ENCODE results near the gene IRAG1.
"Not testable (repeated sequence)": the region's sequence is repeated elsewhere in the genome, so short reads cannot be mapped to it uniquely, and the experiment has no call there.

Gene IRAG1

DNA sequence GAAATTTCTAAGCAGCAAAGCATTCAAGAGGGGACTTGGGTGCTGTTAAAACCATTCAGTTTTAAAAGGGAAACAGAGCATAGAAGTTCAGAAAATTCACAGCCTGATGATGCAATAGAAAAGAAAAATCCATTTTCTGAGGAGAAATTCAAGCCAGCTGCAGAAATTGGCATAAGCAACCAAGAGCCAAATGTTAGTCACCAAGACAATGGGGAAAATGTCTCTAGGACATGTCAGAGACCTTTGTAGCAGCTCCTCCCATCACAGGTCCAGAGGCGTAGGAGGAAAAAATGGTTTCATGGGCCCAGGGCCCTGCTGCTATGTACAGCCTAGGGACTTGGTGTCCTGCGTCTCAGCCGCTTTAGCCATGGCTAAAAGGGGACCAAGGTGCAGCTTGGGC is 5.5 kb upstream of the IRAG1 start:
- no peak for DNase-seq

- DNase-seq = no peak
Measured at GRCh38 chr11:10697323-10697620, 3.7 kb upstream of the IRAG1 start.

DNA sequence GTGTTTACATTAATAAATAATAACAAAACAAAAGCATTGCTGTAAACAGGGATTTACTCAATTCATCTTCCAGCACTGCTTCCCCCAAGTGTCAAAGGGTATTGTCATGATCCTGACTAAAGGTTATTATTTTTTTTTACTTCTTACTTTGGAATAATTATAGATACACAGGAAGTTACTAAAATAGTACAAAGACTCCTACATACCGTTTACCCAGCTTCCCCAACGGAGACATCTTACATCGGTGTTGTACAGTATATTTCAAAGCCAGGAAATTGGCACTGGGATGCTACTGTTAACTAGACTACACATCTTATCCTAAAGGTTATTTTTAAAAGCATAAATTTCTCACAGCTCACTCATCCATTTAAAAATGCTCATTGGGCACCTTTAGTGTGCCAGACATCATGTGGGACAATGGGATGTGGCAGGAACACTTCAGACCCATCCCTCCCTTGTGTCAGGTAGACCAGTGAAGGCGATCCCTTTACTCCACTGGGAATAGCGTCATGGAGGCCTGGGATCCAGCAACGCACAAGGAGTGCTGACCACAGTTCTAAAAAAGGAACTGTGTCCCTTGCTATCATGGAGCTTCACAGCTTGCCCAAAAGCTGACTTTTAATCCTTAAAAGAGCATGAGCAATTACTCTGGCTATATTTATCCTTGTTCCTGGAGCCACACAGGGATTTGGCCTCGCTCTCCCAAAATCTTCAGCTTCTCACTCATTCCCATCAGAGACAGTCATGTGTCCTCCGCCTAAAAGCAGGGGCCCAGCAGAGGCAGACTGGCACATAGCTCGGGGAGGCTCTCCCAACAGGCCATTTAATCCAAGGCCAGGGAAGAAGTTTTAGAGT is 3.1 kb upstream of the IRAG1 start:
- no peak for DNase-seq

DNA sequence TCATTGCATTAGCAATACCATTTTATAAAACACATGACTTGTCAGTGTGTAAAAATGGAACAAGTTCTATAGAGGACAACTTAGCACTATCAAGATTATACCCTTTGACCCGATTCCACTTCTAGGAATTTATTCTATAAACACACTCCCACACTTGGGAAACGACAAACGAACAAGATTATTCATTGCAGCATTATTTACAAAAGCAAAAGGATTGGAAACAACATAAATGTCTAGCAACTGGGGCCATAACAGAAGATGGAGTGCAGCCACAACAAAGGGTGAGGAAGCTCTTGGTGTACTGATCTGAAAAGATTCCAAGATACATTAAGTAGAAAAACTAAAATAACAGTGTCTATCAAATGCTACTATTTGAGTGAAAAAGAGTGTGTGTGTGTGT is 2.3 kb upstream of the IRAG1 start:
- no peak for DNase-seq

DNA sequence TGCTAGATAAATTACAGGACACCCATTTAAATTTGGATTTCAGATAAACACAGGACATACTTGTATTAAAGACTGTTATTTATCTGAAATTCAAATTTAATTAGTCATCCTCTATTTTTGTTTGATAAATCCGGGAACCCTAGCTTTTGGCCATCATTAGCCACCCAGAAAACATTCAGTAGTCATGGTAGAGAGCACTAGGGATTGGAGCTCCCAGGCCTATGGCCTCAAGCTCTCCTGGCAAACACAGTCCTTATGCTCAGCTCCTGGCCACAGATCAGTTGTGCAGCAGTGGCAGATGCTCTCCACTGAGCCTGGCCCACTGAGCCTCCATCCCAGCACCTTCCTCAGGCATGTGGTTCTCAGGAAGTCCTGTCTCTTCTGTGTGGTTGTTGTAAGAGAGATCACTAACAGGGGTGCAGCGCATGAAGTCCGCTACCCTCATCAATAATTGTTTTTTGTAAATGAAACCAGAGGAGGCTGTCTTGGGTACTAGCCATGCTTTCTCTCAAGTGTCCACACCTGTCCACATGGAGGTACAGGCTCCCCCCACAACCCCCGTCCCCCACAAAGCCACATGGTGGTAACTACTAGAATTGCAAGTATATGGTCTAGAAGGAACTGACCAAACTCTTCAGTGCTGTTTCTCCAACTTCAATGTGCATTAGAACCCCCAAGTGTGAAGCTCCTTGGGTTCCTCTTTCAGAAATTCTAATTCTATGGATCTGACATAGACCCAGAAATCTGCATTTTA is 1.1 kb upstream of the IRAG1 start:
- DNase-seq = no peak

- DNase-seq = no peak
Measured at GRCh38 chr11:10692531-10693115, 932 bp downstream of the IRAG1 start.

GRCh38 chr11:10688401-10688800 is 5.2 kb downstream of the IRAG1 start:
- no peak for DNase-seq

- DNase-seq = no peak
Measured at GRCh38 chr11:10686311-10686710, 7.2 kb downstream of the IRAG1 start.

DNA sequence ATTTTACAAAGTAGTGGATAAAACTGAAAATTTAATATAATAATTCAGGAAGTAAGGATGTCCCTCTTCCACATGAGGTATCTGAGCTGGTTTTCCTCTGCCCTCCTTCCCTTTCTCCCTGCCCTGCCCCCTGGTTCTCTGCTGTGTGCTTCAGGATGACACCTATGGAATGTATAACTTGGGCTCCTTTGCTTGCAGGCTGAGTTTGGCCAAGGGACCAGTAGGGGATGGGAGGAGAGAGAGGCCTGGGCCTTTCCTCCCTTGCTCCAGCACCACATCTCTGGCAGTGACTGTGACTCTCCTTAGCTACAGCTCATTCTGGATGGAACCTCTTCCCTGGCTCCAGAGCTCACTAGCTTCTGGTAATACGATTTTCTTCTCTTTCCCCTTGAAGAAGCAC is 10.1 kb downstream of the IRAG1 start:
- DNase-seq = no peak

- DNase-seq = no peak
Measured at GRCh38 chr11:10680956-10681487, 12.5 kb downstream of the IRAG1 start.

DNA sequence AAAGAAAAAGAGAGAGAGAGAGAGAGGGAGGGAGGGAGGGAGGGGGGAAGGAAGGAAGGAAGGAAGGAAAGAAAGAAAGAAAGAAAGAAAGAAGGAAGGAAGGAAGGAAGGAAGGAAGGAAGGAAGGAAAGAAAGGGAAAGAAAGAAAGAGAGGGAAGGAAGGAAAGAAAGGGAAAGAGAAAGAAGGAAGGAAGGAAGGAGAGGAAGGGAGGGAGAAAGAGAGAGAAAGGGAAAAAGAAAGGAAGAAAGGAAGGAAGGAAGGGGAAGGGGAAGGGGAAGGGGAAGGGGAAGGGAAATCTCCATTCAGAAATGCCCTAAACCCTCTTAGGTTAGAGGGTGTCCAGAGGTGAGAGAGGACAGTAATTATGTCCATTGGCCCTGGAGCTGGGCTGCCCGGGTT is 13.3 kb downstream of the IRAG1 start:
- DNase-seq = not testable (repeated sequence)

- DNase-seq = no peak
Measured at GRCh38 chr11:10679644-10680043, 13.9 kb downstream of the IRAG1 start.

GRCh38 chr11:10678101-10678500 is 15.5 kb downstream of the IRAG1 start:
- DNase-seq = no peak

GRCh38 chr11:10676919-10677318 is 16.6 kb downstream of the IRAG1 start:
- no peak for DNase-seq

DNA sequence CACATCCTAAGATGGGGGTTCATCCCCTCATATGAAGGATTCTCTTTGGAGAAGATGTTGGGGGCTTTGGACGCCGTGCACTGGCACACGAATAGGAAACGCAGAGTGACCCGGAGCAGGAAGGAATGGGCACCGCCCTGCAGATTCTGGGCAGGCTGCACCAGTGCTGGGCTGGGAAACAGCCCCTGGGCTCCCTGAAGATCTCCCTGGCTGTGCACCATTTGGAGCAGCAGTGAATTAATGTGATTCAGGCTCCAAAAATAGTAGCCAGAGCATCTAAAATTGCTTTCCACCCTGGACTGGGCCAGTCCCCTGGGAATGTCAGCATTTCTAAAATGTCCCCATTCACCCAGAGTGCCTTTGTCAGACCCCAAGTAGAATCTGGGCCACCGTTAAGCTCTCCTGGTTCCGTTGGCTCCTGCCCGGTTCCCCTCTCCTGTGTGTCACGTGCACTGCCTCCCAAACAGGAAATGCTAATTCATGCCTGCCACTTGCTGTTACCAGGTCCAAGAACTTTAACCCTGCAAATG is 18.6 kb downstream of the IRAG1 start:
- DNase-seq = no peak

DNA sequence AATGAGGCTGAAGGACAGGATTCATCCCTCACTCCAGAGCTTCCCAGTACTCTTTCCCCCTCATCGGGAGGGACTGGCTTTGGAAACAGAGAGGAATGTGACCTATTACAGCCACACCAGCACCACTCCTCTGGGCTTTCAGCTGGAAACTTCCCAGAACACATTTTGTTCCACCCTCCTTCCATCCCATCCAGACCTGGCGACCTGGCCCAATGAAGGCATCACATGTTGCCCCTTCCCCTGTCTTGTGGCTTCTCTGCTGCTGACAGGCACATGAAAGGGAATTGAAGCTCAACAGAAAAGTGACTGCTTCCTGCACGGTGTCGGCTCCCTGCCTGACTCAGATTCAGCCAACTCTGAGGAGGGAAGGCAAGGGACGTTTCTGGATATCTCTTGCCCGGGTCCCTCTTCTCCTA is 19.1 kb downstream of the IRAG1 start:
- DNase-seq = no peak

- DNase-seq = no peak
Measured at GRCh38 chr11:10673501-10674062, 20.0 kb downstream of the IRAG1 start.

DNA sequence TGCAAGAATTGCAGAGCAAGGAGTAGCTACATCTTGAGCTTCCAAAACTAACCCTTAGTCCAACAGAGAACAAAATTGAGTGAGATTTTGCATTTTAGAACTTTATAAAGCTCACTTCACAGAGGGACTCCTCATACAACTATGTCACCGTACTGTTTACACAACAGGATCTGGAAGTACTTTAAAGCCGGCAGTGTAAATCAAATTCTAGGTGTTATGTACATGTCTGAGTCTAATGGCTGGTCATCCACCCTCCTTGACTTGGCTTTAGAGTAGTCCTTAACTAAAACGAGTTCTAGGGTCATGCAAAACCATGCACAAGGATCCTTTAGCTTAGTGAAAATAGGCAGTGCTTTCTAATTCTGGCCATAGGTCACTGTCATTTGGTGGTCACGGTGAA is 23.5 kb downstream of the IRAG1 start:
- no peak for DNase-seq

DNA sequence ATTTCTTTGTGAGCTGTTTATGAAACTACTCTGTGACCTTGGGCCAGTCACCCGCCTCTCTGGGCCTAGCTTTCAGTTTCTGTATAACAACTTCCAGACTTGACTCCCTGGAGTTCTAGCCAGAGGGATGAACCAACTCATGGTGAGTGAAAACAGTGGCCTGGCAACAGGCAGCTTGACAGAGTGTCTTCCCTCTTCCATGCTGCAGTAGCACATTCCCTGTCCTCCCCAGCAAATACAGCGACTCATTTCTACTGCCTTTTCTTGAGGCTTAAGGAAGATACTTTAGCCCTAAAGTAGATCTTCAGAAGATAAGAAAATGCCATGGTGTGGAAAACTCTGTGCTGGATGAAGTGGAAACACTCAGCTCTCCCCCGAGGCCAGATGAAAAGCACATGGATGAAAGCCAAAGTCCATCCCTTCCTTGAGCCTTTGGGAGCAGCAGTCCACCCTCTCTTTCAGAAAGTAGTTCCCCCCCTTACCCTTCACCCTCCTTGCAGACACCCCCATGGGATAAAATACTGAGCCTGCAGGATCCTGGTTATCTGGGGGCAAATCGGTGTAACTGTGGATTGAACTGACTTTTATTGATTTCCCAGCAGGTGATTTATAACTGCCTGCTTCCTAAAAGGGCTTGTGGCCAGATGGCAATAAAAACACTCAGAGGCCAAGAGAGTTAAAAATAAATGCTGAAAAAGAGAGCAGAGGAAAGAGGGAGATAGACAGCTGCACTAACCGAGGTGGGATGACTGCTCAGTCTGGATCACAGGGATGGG is 24.1 kb downstream of the IRAG1 start:
- no peak for DNase-seq

- DNase-seq = no peak
Measured at GRCh38 chr11:10667521-10667885, 26.1 kb downstream of the IRAG1 start.

DNA sequence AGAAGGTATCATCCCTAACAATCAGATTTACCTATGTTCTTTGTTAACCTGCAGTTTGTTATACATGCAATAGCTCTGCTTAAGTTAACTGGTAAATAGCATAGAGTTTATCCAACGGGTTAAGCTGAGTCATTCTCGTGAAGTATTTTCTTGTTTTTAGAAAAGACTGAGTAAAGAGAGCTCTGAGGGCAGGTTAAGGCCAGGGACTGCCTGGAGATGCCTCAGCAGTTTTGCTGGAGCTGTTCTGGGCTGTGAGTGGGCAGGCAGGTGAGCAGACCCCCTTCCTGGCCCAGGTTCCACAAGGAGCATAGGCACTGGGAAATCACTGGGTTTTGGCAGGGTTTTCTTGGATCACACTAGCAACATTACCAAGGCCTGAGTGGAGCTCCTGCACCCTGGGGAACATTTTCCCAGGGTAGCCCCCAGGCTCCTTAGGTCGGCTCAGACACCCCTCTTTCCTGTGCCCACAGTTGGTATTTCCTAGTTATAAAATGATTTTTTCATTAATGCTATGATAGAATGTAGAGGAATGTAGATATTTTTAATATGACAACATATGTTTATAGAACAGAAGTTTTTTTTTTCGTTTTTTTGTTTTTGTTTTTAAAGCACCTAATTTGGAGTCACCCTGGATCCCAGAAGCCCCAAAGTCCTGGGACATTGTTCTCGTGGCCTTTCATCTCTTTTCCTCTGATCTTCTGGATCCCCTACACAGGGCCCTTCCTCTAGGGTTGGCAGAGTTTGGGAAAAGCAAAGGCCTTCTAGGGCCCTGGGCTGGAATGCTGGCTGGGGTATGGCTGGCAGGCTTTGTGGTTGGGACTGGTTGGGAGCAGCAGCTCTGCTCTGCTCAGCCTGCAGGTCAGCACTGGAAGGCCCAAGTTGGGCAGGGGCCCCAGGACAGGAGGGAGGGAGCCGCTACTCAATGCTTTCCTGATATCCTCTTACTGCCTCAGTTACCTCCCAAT is 26.7 kb downstream of the IRAG1 start:
- DNase-seq = no peak

Measured in cerebellar nuclear complex (tissue), 1 donor.